Hematopoietic multipotent progenitor cell treated with erythropoietin and hydrocortisone succinate and interleukin-3 and kit ligand, for 17 days (in vitro differentiated cells): ENCODE data around the gene RFPL1.
"Not testable (repeated sequence)": the region's sequence is repeated elsewhere in the genome, so short reads cannot be mapped to it uniquely, and the experiment has no call there.

Source experiments
- DNase-seq: peaks from one replicate; pipeline ENCODE4 v3.0.0-alpha.2; 2015; ENCODE audit warnings: low spot score

Gene RFPL1

DNA sequence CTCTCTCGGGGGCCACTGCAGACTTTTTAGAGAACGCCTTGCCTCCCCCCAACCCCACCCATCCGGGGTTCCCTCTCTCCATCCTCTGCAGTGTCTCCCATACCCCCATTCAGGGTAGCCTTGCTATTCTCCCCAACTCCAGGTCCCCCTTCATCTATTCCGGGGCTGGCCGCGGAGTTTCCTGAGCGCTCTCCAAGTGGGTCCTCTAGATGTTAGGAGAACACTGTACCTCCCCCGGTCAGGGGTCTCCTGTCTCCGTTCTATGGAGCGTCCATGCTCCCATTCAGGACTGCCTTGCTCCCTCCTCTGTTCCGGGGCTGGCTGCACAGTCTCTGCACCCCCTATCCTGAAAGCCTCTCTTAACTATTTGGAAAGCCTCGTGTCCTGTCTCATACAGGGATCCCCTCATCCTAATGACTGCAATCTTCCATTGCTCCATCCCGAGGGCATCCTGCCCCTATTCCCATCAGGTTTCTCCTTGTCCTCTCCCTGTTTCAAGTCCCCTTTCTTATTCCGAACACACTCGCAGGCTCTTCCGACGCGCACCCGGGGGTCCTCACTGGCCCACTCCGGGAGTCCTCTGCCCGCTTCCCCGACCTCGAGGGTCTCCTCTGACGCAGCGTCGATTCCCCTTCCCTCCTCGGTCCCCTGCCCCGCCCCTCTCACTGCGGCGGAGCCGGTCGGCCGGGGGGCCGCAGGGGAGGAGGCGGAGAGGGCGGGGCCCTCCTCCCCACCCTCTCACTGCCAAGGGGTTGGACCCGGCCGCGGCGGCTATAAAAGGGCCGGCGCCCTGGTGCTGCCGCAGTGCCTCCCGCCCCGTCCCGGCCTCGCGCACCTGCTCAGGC lies 41.3 kb downstream of the RFPL1 start, which contains the start of gene NEFH:
NEFH (plus strand) TSS at position 802 of the 845 bp plus-strand sequence. CDS start 45 bp downstream, outside the sequence.
- no peak for DNase-seq

DNA sequence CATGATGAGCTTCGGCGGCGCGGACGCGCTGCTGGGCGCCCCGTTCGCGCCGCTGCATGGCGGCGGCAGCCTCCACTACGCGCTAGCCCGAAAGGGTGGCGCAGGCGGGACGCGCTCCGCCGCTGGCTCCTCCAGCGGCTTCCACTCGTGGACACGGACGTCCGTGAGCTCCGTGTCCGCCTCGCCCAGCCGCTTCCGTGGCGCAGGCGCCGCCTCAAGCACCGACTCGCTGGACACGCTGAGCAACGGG lies 41.8 kb downstream of the RFPL1 start:
- DNase-seq = no peak

- no peak for DNase-seq
Observed at GRCh38 chr22:29480512-29481264, 42.3 kb downstream of the RFPL1 start.

- DNase-seq = no peak
Observed at GRCh38 chr22:29481265-29482000, 43.0 kb downstream of the RFPL1 start.

DNA sequence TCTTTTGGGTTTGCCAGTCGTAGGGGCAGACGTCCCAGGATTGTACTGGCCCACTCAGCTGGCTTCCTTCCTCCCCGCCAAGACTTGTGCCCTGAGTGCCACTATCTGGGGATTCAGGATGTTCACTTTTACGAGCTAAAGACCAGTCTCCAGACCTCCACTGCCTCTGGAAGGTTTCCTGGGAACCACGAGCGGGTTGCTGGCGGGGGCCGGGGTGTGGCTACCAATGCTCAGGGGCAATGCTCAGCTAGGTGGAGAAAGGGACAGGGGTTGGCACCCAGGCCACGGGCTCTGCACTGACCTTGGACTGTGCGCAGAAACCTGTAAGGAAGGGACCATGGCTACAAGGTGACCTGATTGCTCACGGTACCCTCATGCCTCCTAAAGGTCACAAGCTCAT lies 43.9 kb downstream of the RFPL1 start:
- DNase-seq = no peak

DNA sequence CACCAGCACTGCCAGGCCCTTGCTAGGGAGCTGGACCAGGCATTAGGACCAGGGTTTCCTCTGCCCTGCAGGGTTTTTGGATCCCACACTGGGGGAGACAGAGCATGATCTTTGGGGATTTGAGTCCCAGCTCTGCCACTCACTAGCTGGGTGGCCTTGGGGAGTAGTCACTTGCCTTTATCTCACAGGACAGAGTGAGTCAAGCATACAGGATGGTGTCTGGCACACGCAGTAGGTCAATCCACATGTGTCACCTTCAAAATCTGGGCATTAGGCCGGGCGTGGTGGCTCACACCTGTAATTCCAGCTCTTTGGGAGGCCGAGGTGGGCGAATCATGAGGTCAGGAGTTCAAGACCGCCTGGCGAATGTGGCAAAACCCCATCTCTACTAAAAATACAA lies 44.3 kb downstream of the RFPL1 start:
- DNase-seq = no peak

DNA sequence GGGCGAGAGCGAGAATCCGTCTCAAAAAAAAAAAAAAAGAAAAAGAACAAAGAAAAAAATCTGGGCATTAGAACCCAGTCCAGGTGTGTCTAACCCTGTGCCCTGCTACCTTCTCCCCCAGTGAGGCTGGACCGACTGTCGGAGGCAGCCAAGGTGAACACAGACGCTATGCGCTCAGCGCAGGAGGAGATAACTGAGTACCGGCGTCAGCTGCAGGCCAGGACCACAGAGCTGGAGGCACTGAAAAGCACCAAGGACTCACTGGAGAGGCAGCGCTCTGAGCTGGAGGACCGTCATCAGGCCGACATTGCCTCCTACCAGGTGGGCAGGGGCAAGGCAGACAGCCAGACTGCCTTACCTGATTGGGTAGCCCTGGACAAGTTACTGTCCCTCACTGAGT lies 44.9 kb downstream of the RFPL1 start:
- DNase-seq = no peak

DNA sequence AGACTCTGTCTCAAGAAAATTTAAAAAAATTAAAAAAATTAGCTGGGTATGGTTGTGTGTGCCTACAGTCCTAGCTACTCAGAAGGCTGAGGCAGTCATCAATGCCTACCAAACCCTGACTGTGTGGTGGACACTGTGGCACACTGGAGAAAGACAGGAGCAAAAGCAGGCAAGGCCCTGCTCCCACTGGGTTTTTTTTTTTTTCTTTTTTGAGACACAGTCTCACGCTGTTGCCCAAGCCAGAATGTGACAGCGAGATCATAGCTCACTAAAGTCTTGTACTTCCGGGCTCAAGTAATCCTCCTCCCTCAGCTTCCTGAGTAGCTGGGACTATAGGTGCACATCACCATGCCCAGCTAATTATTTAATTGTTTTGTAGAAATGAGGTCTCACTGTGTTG lies 46.3 kb downstream of the RFPL1 start:
- DNase-seq = no peak

- DNase-seq = no peak
Observed at GRCh38 chr22:29485448-29485847, 47.1 kb downstream of the RFPL1 start.

DNA sequence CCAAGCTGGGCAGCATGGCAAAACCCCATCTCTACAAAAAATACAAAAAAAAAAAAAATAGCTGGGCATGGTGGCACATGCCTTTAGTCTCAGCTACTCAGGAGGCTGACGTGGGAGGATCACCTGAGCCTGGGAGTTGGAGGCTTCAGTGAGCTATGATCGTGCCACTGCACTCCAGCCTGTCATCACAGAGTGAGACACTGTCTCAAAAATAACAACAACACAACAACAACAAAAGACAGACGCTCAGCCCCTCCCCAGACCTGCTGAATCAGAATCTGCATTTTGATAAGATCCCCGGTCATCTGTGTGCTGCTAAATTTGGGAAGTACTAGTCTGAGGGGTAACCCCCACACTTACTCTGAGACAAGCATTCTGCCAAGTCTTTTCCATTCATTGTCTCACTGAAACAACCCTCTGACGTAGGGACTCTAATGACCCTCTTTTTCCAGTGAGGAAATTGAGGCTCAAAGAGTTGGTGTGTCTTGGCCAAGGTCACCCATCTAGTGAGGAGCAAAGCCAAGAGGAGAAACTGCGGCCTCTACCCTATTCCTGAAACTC lies 49.1 kb downstream of the RFPL1 start:
- no peak for DNase-seq

GRCh38 chr22:29489127-29489780 lies 50.9 kb downstream of the RFPL1 start:
- DNase-seq = not testable (repeated sequence)

DNA sequence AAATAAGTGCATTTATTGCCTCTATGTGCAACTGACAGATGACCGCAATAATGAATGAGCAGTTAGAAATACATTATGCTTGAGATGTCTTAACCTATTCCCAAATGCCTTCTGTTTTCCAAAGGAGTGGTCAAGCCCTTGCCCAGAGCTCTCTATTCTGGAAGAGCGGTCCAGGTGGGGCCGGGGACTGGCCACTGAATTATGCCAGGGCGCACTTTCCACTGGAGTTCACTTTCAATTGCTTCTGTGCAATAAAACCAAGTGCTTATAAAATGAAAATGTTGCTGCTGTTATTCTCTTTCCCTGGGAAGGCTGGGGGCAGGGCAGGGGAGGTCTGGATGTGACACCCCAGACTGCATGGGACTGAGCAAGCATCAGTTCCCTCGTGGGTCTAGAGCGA lies 52.6 kb downstream of the RFPL1 start:
- DNase-seq = no peak
